GM18868 (cell line): ENCODE data around the gene CADM1.

Source experiments
- ATAC-seq: cut with Tn5 transposase; IDR thresholded peaks from one replicate; pipeline ENCODE4 v1.9.1; 2021; ENCODE audit warnings: mild to moderate bottlenecking, moderate library complexity; ENCODE audit not compliant: unreplicated experiment

The CADM1 gene

GRCh38 chr11:115190196-115190595 lies 314.0 kb downstream of the CADM1 start:
- no peak for ATAC-seq

DNA sequence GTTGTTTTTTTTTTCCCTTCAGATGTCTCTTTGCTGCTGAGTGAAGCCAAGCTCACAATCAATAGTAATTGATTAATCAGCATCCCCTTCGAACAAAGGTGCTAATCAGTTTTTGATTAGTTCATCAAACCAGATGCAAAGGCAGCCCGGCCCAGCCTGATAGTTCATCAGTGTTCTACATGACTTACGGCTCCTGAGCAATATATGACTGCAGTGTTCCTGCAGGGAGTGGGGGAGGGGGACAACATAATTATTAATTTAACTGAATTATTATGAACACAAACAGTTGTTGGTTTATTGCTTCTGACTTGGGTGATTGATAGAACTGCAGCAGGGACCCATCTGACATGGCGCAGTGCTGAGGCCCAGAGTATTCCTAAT lies 315.3 kb downstream of the CADM1 start:
- no peak for ATAC-seq

DNA sequence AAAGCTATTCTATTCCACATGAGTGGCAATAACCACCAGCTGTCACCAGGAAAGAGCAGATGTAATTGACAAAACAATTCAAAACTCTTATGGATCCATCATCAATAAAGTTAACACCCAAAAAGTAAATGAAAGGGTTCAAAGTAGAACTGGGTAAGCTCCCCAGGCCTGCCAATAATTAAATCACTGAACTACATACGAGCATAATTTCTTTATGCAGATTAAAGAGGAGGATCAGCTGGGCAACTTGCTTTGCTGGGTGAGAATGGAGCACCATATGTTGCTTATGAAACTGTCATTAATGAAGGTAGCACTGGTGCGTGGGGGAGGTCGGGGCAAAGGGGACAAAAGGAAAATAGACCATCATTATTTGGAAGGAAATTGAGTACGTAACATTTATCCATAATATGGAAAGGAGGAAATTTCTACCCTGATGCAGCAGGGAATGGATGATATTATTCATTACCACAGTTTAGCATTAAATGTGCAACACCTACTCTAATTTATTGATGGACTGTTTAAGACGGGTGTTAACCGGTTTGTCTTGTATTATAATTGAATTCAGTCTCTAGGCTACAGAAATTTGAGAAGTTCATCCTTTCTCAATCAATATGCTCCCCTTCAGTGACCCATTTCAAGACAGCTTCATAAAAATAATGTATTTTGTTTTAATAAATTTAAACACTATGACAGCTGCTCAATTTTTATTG lies 315.9 kb downstream of the CADM1 start:
- ATAC-seq: no peak

GRCh38 chr11:115185931-115186330 lies 318.3 kb downstream of the CADM1 start:
- ATAC-seq: no peak

GRCh38 chr11:115185507-115185906 lies 318.7 kb downstream of the CADM1 start:
- ATAC-seq: no peak

GRCh38 chr11:115184901-115185300 lies 319.3 kb downstream of the CADM1 start:
- ATAC-seq: no peak

- ATAC-seq: no peak
Measured at GRCh38 chr11:115183830-115184229, 320.4 kb downstream of the CADM1 start.

DNA sequence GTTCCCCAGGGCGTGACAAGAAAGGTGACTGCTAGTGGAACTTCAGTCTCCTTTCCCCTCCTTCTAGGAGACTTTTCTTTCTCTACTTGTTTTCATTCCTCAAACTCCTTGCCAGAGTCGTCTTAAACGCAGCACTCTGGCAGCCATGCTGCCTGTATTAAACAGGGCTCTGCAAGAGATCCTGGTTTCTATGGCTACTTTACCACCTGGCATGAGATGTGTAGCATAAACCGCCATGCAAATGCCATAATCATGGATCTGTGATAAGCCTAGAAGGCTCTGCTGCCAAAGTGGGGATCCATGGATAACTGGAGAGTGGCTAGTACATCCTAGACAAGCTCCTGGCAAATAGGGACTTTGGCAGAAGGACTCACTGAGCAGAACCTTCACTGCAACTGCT lies 321.1 kb downstream of the CADM1 start:
- ATAC-seq: no peak

DNA sequence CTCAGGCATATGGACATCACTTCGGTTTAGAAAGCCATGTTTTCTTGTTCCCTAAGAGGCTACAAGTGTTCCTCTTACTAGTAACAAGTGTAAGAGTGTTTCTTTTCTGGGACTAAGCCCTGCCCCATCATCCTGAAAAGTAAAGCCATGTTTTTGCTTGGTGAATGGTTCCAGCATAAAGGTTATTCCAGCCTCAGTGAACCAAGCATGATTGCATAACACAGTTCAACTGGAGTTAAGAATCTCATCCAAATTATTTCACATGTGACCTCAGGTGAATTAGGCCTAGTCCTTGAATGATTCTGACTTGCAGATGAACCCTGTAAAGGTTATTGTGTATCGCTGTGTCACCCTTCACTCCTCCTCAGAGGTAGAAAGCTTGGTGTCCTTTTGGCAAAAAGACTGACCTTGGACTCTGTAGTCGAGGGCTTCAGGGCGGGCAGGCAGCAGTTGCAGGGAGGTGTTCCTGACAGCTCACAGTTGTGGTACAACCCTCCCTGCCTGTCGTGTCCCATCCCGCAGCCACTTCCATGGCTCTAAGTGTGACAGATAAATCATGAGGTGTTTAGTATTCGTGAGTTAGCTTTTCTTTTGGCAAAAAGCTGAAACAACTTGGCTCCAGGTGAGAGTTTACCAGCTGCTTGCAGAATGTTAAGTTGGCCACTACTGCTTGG lies 321.8 kb downstream of the CADM1 start:
- no peak for ATAC-seq

DNA sequence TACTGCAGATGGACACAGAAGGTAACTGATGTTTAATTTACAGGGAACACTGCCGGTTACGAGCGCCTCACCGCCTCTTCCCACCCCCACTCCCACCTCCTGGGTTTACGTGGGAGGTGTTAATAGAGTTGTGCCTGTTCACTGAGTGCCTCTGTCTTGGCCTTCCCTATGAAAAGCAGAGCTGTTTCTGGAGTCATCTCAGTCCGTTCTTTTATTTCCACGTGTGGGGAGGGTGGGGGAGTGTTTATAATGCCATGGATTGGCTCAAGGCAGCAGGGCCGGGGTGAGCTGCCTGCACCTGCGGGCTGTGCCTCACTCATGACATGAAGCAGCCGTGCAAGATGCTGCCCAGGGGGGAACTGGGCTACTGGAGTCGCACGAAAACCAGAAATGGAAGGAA lies 322.7 kb downstream of the CADM1 start:
- ATAC-seq: no peak

DNA sequence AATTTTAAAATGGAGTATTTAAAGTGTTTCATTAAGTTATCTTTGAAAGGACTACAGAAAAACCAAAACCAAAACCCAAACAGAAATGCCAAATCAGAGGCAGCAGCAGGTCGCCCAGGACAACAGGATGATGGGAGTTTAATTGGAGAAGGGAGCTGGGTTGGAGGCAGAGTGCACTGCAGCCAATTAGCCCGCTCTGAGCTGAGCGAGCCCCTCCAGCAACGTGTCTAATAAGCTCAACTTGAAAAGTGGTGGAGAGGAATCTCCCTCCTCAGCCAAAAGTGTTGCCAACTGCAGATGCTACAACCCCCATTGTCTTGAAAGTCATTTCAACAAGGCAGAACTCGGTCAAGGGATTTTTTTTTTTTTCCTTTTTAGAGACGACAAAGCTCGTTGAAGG lies 323.9 kb downstream of the CADM1 start:
- no peak for ATAC-seq

GRCh38 chr11:115179636-115180035 lies 324.6 kb downstream of the CADM1 start:
- no peak for ATAC-seq

GRCh38 chr11:115178705-115179104 lies 325.5 kb downstream of the CADM1 start:
- no peak for ATAC-seq

DNA sequence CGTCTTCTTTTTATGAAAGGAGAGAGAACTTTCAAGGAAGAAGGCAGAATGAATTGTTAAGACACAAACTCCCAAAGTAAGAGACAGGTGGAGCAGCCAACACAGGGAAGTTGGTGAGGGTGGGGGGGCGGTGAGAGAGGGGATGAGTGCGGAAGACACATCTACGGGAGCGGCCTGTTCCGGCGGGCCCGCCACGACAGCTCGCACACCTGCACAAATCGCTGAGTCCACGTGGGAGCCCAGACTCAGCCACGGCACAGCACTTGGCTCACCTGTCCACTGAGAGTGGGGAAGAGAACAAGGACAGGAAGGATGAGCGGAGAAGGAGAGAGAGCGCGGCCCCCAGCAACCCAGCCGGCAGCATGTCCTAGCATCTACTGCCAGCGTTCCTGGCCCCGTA lies 331.1 kb downstream of the CADM1 start:
- no peak for ATAC-seq

DNA sequence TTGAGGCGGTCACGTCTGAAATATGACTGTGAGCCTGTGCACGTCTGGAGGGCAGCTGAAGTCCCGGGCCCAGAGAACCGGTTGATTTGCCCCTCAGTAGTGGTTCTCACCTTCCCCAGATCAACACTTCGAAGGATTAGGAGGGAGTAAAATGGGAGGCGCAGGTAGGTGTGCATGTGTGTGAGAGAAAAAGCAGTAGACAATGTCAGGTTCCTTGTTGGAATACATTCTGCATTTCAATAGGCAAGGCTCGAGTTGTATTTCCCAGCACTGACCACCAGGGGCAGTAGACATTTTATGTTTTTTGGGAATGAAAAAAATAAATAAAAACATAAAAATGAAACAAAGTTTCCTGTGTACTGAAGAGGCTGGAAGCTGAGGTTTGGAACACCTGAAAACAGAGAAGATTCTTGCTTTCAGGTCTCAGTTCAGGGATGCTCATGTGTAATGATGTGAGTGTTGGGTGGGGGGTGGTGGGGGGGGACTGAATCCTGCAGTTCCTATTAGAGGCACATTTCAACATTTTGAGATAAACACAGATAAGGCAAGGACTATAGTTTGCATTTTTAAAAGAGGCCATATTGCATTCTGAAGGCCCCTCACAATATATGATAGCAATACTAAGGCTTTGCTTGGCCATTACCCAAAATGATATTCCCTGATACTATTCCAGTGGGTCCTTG lies 333.9 kb downstream of the CADM1 start:
- ATAC-seq: no peak

- ATAC-seq: no peak
Measured at GRCh38 chr11:115169251-115169650, 335.0 kb downstream of the CADM1 start.

DNA sequence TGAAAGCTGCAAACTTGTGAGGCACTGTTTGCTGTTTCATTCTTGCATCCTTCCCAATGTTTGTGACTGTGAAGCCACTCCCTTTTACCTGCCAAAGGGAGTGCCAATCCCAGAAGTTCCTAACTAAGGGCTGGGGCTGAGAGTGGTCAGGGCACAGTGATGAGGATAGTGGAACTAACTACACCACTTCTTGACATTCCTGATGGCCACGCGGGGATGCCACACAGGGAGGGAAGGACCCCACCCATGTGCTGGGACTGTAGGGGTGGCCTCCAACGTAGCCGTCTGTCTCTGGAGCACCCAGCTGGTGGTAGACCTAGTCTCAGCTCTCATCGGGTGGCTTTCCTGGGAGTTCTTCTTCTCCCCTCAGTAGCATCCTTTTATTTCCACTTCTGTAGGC lies 335.5 kb downstream of the CADM1 start:
- no peak for ATAC-seq

DNA sequence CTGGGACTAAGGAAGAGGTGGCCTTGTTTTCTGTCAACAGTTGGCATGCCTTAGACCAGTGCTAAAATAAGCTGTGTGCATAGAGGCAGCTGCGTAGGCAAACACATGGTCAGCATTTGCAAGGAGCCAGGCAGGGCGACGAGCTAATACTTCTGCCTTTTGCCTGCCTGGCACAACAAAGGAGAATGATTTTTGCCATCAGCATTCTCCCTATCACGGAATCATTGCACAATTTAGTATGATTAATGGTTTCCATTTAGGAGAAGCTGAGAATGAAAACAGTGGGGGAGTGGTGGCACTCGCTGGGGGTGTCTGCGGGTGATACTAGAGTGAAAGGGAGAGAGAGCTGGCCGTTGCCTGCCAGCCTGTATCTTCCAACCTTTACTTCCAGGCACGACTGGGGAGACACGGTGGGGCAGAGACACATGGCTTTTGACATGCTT lies 336.0 kb downstream of the CADM1 start:
- ATAC-seq: no peak

DNA sequence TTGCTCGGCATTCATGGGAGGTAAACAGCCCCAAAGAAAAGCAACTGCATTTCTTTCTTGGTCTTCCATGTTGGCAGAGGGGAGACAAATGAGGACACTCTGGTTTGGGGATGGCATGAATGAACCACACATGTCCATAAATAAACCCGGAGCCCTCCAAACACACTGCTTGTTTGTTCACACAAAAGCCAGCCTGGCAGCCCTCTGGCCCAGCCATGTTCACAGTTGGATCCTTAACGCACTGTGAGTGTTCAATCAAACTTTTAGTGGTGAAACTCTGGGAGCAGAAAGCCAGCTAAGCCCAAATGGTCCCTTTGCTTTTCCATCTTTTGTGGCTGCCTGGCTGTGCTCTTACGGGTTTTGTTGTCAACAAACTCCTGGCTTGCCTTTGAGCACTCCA lies 336.8 kb downstream of the CADM1 start:
- ATAC-seq: no peak

DNA sequence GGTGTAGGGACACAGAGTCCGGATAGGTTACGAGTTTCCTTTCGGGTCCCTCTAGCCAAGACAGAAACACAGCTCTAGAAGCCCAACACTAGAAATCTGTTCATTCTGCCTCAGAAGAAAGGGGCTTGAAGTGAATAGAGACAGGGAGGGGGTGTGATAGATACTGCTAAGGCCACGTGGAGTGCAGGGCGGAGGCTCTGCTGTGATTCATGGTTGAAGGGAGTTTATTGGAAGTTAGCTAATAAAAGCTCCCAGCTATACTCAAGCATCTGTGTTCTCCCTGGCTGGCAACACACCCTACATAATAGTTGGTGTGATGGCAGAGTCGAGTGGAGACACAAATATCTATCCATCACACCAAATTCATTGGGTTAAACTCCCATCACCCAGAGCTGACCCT lies 337.4 kb downstream of the CADM1 start:
- no peak for ATAC-seq

DNA sequence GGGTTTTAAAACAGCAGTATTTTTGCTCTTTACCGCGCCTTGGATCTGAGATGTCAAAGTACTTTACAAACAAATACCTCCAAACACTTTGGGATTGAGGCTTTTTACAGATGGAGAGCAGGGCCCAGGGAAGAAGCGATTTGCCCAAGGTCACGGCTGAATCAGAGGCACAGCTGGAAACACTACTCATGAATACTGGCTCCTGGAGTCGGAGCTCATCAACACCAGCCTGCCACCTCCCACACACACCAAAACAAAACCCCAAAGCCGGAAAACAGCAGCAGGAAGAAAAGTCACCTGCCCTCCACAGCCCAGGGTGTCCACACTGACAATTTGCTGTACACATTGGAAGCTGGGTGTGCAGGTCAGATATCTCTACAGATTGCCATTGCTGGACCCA lies 339.4 kb downstream of the CADM1 start:
- ATAC-seq: no peak

DNA sequence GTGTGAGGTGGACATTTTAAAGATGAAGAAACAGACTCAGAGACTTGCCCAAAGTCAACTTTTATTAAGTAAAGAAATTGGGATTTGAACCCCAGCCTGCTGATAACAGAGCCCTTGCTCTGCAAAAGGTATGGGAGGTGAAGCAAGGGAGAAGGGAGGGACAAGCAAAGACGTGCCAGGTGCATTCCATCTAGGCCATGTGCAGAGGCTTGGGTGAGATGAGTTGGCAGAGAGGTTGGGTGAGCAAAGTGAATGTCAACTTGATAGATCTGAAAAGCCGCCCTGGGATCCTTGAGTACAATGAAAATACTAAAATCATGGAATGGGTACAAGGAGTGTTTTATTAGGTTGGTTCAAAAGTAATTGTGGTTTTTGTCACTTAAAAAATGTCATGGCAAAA lies 341.3 kb downstream of the CADM1 start:
- ATAC-seq: no peak
